D721Med (cell line): ENCODE measurements around the gene KSR1.

ENCODE experiments used
- DNase-seq: peaks from one replicate; pipeline ENCODE4 v3.0.0; 2011; ENCODE audit warnings: low spot score; ENCODE audit not compliant: insufficient read length
- FAIRE-seq: peaks from 2 replicates; lab custom pipeline; 2011; peaks lifted over from hg19 to GRCh38; lab: Jason Lieb, UNC
- TF ChIP-seq, protein P1 (sequence below): IDR thresholded peaks from 2 replicates; pipeline ENCODE4 v1.5.1; 2012; ENCODE audit warnings: mild to moderate bottlenecking, control low read depth; ENCODE audit not compliant: insufficient read depth; ENCODE audit errors: missing control alignments

Gene KSR1

GRCh38 chr17:27608328-27609230, 152.3 kb downstream of the KSR1 start:
- DNase-seq = no peak
- TF ChIP-seq, protein P1, sequence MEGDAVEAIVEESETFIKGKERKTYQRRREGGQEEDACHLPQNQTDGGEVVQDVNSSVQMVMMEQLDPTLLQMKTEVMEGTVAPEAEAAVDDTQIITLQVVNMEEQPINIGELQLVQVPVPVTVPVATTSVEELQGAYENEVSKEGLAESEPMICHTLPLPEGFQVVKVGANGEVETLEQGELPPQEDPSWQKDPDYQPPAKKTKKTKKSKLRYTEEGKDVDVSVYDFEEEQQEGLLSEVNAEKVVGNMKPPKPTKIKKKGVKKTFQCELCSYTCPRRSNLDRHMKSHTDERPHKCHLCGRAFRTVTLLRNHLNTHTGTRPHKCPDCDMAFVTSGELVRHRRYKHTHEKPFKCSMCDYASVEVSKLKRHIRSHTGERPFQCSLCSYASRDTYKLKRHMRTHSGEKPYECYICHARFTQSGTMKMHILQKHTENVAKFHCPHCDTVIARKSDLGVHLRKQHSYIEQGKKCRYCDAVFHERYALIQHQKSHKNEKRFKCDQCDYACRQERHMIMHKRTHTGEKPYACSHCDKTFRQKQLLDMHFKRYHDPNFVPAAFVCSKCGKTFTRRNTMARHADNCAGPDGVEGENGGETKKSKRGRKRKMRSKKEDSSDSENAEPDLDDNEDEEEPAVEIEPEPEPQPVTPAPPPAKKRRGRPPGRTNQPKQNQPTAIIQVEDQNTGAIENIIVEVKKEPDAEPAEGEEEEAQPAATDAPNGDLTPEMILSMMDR = no peak
- FAIRE-seq = no peak

- DNase-seq (no peak), FAIRE-seq (no peak)
- TF ChIP-seq, protein P1 = peak; percentile 60
Observed at GRCh38 chr17:27609611-27610303, 153.5 kb downstream of the KSR1 start.

DNA sequence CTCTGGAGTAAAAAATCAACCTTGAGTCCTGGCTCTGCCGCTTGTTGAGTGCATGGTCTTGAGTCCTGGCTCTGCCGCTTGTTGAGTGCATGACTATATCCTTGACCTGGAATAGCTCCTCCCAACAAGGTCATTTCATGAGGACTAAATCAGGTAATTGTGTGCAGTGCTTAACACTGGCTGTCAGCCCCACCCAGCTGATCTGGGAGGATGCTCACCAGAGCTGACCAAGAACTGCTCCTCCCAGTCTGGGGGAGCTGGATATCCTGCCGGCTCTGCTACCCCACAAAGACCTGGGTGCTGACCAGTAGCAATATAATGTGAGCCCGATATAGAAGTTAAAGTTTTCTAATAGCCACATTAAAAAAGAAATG, 154.0 kb downstream of the KSR1 start:
- TF ChIP-seq, protein P1 = no peak
- FAIRE-seq (no peak), DNase-seq (no peak)

- DNase-seq (no peak), FAIRE-seq (no peak)
- TF ChIP-seq, protein P1 = no peak
Observed at GRCh38 chr17:27612160-27612770, 156.0 kb downstream of the KSR1 start.

DNA sequence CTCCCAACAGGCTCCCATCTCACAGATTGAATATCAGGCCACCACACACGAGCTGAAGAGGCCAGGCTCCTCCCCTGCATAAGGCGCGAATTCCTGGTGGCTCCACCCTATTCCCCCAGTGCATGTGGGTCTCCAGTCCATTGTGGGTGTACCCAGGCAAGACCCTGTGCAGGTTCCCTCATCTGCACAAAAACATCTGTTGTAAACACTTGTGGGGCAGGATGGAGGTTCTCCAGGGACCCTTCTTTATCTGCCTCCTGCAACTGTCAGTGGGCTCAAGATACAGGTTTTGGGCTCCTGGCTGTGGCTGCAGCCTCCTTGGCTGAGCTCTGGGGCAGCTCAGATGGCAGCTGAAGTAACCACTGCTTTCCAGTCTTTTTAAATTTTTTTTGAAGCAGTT, 157.2 kb downstream of the KSR1 start:
- TF ChIP-seq, protein P1 = no peak
- FAIRE-seq (no peak), DNase-seq (no peak)

GRCh38 chr17:27615121-27615520, 158.9 kb downstream of the KSR1 start:
- TF ChIP-seq, protein P1 = no peak
- no peak for FAIRE-seq

More at GRCh38 chr17:27615121-27615520, 158.9 kb downstream of the KSR1 start:
- no peak for DNase-seq
